WERI-Rb-1 (cell line): ENCODE results near the gene KIAA1755.

Source experiments
- DNase-seq: peaks from one replicate; pipeline ENCODE4 v3.0.0-alpha.2; 2020
- H3K27ac ChIP-seq: fragments of 250-450 bp; sonication (Bioruptor Pico); 2 replicates; pipeline ENCODE4 v1.5.1; 2020; ENCODE audit warnings: mild to moderate bottlenecking, moderate library complexity
- H3K27me3 ChIP-seq: fragments of 250-450 bp; sonication (Bioruptor Pico); 2 replicates; pipeline ENCODE4 v1.5.1; 2021; ENCODE audit warnings: mild to moderate bottlenecking, low read depth, moderate library complexity; ENCODE audit not compliant: insufficient read depth, severe bottlenecking
- H3K36me3 ChIP-seq: fragments of 250-450 bp; sonication (Bioruptor Pico); 2 replicates; pipeline ENCODE4 v1.5.1; 2020; ENCODE audit warnings: mild to moderate bottlenecking, moderate library complexity
- H3K4me3 ChIP-seq: 2 replicates; pipeline ENCODE4 v1.5.1; 2011; ENCODE audit warnings: low read depth, mild to moderate bottlenecking, control low read depth, low read length
- H3K9me3 ChIP-seq: fragments of 250-450 bp; sonication (Bioruptor Pico); 2 replicates; pipeline ENCODE4 v1.5.1; 2021; ENCODE audit warnings: mild to moderate bottlenecking, moderate library complexity; ENCODE audit not compliant: severe bottlenecking
- TF ChIP-seq, protein P1 (sequence below): IDR thresholded peaks from 2 replicates; pipeline ENCODE4 v1.5.1; 2011; ENCODE audit warnings: low read depth, mild to moderate bottlenecking, control low read depth, inconsistent platforms, low read length

Gene KIAA1755

DNA sequence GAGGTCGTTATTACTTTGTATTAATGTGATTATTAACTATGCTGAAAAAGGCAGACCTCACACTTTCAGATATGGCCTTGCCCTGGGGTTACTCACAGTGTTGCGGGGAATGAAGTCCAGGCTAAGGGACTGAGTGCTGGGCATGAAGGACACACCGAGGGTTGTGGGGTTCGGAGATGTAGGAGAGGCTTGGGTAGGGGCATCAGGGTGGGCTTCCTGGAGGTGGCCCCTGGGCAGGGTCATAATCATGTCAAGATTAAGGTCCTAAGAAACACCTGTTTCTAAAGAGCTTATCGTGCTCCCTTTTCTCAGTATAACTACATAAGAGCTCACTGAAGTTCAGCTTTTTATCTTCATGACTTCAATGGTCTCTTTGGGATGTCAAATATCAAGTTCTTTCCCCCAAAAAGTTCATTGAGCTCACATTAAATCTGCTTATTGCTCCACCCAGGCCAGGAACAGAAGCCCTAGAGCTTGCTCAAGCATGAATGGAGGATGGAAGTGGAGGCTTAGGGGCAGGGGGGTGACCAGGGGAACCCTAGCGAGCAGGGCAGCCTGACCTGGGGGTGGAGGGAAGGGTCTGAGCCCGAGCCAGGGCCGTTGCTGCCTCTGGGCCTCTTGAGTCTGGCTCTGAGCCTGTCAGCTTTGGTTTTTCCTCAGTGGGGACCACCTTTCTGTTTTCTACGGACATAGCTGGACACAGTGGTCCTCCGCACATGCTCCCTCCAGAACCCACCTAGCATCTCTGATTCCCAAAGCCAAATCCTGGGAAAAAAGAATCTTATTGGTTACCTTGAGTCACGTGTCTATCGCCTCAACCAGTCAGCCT is 58.2 kb downstream of the KIAA1755 start:
- TF ChIP-seq, protein P1, sequence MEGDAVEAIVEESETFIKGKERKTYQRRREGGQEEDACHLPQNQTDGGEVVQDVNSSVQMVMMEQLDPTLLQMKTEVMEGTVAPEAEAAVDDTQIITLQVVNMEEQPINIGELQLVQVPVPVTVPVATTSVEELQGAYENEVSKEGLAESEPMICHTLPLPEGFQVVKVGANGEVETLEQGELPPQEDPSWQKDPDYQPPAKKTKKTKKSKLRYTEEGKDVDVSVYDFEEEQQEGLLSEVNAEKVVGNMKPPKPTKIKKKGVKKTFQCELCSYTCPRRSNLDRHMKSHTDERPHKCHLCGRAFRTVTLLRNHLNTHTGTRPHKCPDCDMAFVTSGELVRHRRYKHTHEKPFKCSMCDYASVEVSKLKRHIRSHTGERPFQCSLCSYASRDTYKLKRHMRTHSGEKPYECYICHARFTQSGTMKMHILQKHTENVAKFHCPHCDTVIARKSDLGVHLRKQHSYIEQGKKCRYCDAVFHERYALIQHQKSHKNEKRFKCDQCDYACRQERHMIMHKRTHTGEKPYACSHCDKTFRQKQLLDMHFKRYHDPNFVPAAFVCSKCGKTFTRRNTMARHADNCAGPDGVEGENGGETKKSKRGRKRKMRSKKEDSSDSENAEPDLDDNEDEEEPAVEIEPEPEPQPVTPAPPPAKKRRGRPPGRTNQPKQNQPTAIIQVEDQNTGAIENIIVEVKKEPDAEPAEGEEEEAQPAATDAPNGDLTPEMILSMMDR: no peak
- H3K27ac ChIP-seq: no peak overlapping the region
- no peaks in the 10 kb centered on the region for H3K9me3 ChIP-seq
- H3K27me3 ChIP-seq: no peaks in the 10 kb centered on the region
- H3K4me3 ChIP-seq: no peak overlapping the region
- DNase-seq: no peak
- H3K36me3 ChIP-seq: no peaks in the 10 kb centered on the region

DNA sequence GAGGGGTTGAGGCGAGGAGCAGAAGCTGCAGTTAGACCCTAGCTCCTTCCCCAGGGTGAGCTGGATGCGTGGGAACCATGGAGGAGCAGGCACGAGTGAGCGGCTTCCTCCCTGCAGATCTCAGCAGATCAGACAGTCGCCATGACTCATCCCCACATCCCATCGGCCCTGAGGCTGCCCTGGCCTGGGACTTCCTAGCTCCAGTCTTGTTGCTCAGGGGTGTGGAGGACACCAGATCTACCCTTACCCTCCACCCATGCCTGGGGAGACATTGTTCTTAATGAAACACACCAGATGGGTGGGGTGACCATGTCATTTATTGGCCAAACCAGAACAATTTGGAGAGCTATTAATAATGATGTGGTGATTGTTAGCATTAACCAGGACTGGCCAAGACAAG is 59.2 kb downstream of the KIAA1755 start:
- Histone ChIP-seq H3K4me3 (no peak overlapping the region), H3K36me3 (no peaks in the 10 kb centered on the region), H3K27me3 (no peaks in the 10 kb centered on the region), H3K9me3 (no peaks in the 10 kb centered on the region), H3K27ac (no peak overlapping the region)
- DNase-seq: no peak
- TF ChIP-seq, protein P1: no peak

DNA sequence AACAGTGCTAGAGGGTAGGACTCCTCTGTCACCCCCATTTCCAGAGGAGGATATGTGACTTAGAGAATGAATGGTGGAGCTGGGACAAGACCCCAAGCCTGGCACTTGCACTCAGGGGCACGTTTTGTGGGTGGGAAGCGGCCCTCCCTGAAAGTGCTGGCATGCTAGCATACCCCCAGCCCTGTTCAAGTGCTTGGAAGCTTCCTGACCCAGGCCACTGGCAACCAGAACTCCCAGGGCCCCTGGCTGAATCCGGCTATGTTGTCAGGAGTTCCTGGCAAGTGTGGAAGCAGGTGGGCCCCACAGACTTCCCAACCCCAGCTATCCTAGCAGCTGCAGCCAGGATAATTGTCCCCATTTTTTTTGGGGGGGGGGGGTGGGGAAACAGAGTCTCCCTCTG is 59.9 kb downstream of the KIAA1755 start:
- Histone ChIP-seq H3K4me3 (no peak overlapping the region), H3K27me3 (no peaks in the 10 kb centered on the region), H3K36me3 (no peaks in the 10 kb centered on the region), H3K27ac (no peak overlapping the region), H3K9me3 (no peaks in the 10 kb centered on the region)
- DNase-seq: no peak
- TF ChIP-seq, protein P1: no peak

DNA sequence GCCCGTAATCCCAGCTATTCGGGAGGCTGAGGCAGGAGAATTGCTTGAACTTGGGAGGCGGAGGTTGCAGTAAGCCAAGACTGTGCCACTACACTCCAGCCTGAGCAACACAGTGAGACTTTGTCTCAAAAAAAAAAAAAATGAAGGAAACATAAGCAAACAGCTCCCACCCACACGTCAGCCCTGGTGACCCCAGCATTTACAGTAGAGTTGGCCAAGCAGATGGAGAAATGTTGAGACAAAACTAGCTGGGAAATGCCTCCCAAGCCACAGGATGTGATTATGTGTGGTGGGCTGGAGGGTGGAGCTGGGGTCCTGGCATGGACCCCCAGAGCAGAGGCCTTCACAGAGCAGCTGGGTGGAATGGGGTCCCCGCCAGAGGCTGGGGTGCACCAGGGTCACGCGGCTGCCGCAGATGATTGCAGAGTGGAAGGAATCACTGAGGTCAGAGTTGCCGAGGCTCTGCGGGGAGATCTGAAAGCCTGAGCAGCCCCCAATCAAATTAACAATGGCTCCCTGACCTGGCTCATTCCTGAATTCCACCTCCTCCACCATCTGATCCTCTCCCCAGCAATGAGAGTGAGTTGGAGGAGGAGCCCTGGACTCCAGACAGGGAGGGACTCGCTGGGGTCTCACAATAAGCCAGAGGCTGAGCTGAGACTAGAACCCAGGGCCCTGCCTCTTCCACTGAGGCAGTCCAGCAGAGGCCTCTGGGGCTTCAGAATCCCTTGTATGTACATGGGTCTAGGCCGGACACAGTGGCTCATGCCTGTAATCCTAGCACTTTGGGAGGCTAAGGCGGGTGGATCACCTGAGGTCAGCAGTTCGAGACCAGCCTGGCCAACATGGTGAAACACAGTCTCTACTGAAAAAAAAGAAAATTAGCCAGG is 60.8 kb downstream of the KIAA1755 start:
- Histone ChIP-seq H3K36me3 (no peaks in the 10 kb centered on the region), H3K9me3 (no peaks in the 10 kb centered on the region), H3K27me3 (no peaks in the 10 kb centered on the region), H3K27ac (no peak overlapping the region), H3K4me3 (no peak overlapping the region)
- DNase-seq: no peak
- TF ChIP-seq, protein P1: no peak

DNA sequence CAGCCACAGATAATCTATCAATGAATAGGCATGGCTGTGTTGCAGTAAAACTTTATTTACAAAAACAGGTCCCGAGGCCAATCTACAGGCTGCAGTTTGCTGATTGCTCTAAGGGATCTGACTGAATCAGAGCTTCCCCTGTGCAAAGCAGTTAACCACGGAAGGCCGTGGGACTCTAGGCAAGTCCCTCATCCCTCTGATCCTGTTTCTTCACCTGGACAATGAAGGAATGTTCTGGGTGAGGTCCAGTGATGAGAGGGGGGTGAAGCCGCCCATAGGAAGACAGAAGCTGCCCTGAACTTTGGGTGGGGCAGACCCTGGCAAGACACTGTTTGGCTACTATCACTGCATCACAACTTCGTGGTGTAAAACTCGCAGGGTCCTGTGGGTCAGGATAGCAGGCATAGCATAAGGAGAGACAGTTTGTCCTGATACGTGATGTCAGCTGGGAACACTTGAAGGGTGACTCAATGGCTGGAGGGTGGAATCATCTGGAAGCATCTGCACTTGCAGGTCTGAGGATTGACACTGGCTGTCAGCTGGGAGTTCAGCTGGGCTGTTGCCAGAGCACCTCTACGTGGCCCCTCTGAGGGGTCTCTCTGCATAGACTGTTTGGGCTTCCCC is 62.2 kb downstream of the KIAA1755 start:
- H3K27ac ChIP-seq: no peak overlapping the region
- H3K36me3 ChIP-seq: no peaks in the 10 kb centered on the region
- TF ChIP-seq, protein P1: no peak
- H3K27me3 ChIP-seq: no peaks in the 10 kb centered on the region
- no peaks in the 10 kb centered on the region for H3K9me3 ChIP-seq
- H3K4me3 ChIP-seq: no peak overlapping the region
- no peak for DNase-seq
